Loucy (cell line): ENCODE data around the gene SCAPER.

ENCODE experiments used
- CTCF ChIP-seq: fragments of 200-600 bp; sonication (generic); conservative IDR thresholded peaks from 2 replicates; pipeline ENCODE4 v1.5.1; 2014; ENCODE audit warnings: mild to moderate bottlenecking, antibody characterized with exemption, low read length
- EZH2phosphoT487 ChIP-seq: fragments of 200-600 bp; IDR thresholded peaks from 2 replicates; pipeline ENCODE4 v1.6.1; 2018; ENCODE audit warnings: antibody characterized with exemption, mild to moderate bottlenecking, moderate library complexity, borderline replicate concordance

GRCh38 chr15:76470691-76471090 lies 434.4 kb downstream of the SCAPER start:
- TF ChIP-seq CTCF (no peak), EZH2phosphoT487 (no peak)
